Fibroblast of lung (primary cell): Measurements from ENCODE around the gene MELTF.

ENCODE experiments used
- CTCF ChIP-seq, 2 donors: IDR thresholded peaks in 1 of 2; conservative IDR thresholded peaks in 1 of 2; 1 replicate in 1 of 2; 2 replicates in 1 of 2; pipeline ENCODE4 v1.5.1; 2011 to 2012; ENCODE audit warnings: low read length in 2 of 2, control low read depth in 1 of 2, inconsistent platforms in 1 of 2, low read depth in 1 of 2, mild to moderate bottlenecking in 1 of 2
- EZH2 ChIP-seq: IDR thresholded peaks from 2 replicates; pipeline ENCODE4 v1.5.1; 2012; ENCODE audit warnings: low read length, control low read depth, mild to moderate bottlenecking; ENCODE audit errors: missing control alignments

GRCh38 chr3:196968233-196969133 is 61.1 kb downstream of the MELTF start, which contains the start of gene PIGZ:
- TF ChIP-seq CTCF (conservative IDR thresholded peaks at IDR 0.05 in 1 of 2, IDR thresholded peaks at IDR 0.05 in 1 of 2; ENCODE audit: low read depth in 1 of 2, low read length in 2 of 2) (no peak), EZH2 (no peak)
